Parathyroid adenoma (tissue), 2 donors: ENCODE results near the gene ZNF624.
"Not testable (repeated sequence)": the region's sequence is repeated elsewhere in the genome, so short reads cannot be mapped to it uniquely, and the experiment has no call there.

Experiments
- H2AFZ ChIP-seq: fragments of 300-600 bp; sonication (generic); one replicate; pipeline ENCODE4 v1.7.0; 2017; ENCODE audit warnings: antibody characterized with exemption, mild to moderate bottlenecking
- H3K27ac ChIP-seq: fragments of 300-600 bp; sonication (generic); one replicate; pipeline ENCODE4 v1.7.0; 2017
- H3K27me3 ChIP-seq: fragments of 300-600 bp; sonication (generic); one replicate; pipeline ENCODE4 v1.7.0; 2017; ENCODE audit warnings: low read length; ENCODE audit not compliant: control insufficient read depth, insufficient read depth
- H3K36me3 ChIP-seq: fragments of 300-600 bp; sonication (generic); one replicate; pipeline ENCODE4 v1.7.0; 2017; ENCODE audit warnings: low read length; ENCODE audit not compliant: control insufficient read depth, insufficient read depth
- H3K4me1 ChIP-seq: fragments of 300-600 bp; sonication (generic); one replicate; pipeline ENCODE4 v1.7.0; 2017; ENCODE audit warnings: control low read depth
- H3K4me2 ChIP-seq: fragments of 300-600 bp; sonication (generic); one replicate; pipeline ENCODE4 v1.7.0; 2017; ENCODE audit warnings: low read length
- H3K4me3 ChIP-seq: fragments of 300-600 bp; sonication (generic); one replicate; pipeline ENCODE4 v1.7.0; 2017; ENCODE audit warnings: low read depth, low read length
- H3K79me2 ChIP-seq: fragments of 300-600 bp; sonication (generic); one replicate; pipeline ENCODE4 v1.7.0; 2017; ENCODE audit warnings: control low read depth
- H3K9ac ChIP-seq: fragments of 300-600 bp; sonication (generic); one replicate; pipeline ENCODE4 v1.7.0; 2017; ENCODE audit warnings: mild to moderate bottlenecking
- H3K9me3 ChIP-seq: fragments of 300-600 bp; sonication (generic); one replicate; pipeline ENCODE4 v1.7.0; 2017; ENCODE audit warnings: low read length; ENCODE audit not compliant: control insufficient read depth
- TF ChIP-seq, protein P1 (sequence below): fragments of 300-600 bp; sonication (generic); IDR thresholded peaks from one replicate; pipeline ENCODE4 v1.7.0; 2017; ENCODE audit warnings: antibody characterized with exemption, mild to moderate bottlenecking
- donor health status: primary hyperparathyroidism.

ZNF624 gene

GRCh38 chr17:16653367-16654041, at the start of gene ZNF624:
Gene ZNF624 (minus strand): TSS chr17:16653850.
- Histone ChIP-seq H2AFZ (peak within 1 kb of the TSS; percentile 93), H3K79me2 (no peaks in the 10 kb centered on the region), H3K4me2 (peak within 1 kb of the TSS; percentile 45), H3K27me3 (no peaks in the 10 kb centered on the region), H3K4me1 (no peaks in the 10 kb centered on the region), H3K36me3 (no peaks in the 10 kb centered on the region), H3K9ac (peak within 1 kb of the TSS; percentile 51), H3K9me3 (no peaks in the 10 kb centered on the region), H3K4me3 (peak within 1 kb of the TSS; percentile 86), H3K27ac (peak within 1 kb of the TSS; percentile 95)
- TF ChIP-seq, protein P1, sequence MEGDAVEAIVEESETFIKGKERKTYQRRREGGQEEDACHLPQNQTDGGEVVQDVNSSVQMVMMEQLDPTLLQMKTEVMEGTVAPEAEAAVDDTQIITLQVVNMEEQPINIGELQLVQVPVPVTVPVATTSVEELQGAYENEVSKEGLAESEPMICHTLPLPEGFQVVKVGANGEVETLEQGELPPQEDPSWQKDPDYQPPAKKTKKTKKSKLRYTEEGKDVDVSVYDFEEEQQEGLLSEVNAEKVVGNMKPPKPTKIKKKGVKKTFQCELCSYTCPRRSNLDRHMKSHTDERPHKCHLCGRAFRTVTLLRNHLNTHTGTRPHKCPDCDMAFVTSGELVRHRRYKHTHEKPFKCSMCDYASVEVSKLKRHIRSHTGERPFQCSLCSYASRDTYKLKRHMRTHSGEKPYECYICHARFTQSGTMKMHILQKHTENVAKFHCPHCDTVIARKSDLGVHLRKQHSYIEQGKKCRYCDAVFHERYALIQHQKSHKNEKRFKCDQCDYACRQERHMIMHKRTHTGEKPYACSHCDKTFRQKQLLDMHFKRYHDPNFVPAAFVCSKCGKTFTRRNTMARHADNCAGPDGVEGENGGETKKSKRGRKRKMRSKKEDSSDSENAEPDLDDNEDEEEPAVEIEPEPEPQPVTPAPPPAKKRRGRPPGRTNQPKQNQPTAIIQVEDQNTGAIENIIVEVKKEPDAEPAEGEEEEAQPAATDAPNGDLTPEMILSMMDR = no peak

- H3K4me3 ChIP-seq, H3K36me3 ChIP-seq, H3K79me2 ChIP-seq, H3K27me3 ChIP-seq, H3K9me3 ChIP-seq, H2AFZ ChIP-seq, H3K9ac ChIP-seq, H3K4me2 ChIP-seq, H3K4me1 ChIP-seq, H3K27ac ChIP-seq: not testable (repeated sequence)
These were observed 44.0 kb upstream of the ZNF624 start for GRCh38 chr17:16697603-16698002.

DNA sequence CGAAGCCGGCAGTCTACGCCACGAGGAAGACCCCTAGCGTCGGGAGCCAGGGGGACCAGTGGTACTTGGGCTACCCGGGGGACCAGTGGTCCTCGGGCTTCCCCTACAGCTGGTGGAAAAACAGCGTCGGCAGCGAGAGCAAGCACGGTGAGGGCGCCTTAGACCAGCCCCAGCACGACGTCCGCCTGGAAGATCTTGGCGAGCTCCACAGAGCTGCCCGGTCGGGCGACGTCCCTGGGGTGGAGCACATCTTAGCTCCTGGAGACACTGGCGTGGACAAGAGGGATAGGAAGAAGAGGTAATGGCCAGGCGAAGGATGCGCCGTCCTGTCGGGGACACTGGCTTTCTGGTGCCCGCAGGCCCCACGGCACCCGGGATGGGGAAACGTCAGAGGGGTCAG, 36.8 kb upstream of the ZNF624 start:
- not testable (repeated sequence) for H2AFZ ChIP-seq, H3K36me3 ChIP-seq, H3K9me3 ChIP-seq, H3K4me3 ChIP-seq, H3K9ac ChIP-seq, H3K4me1 ChIP-seq, H3K27me3 ChIP-seq, H3K27ac ChIP-seq, H3K79me2 ChIP-seq, H3K4me2 ChIP-seq

GRCh38 chr17:16689731-16690281, 36.2 kb upstream of the ZNF624 start, which contains the start of gene CCDC144A:
Gene CCDC144A (plus strand): TSS chr17:16690241. CDS start chr17:16690401, 160 bp downstream.
- H3K9me3 ChIP-seq, H3K4me3 ChIP-seq, H3K9ac ChIP-seq, H3K27me3 ChIP-seq, H3K36me3 ChIP-seq, H3K27ac ChIP-seq, H3K79me2 ChIP-seq, H2AFZ ChIP-seq, H3K4me2 ChIP-seq, H3K4me1 ChIP-seq: not testable (repeated sequence)
- TF ChIP-seq, protein P1 = peak; percentile 45

- H3K9ac ChIP-seq, H3K9me3 ChIP-seq, H3K27me3 ChIP-seq, H3K27ac ChIP-seq, H3K79me2 ChIP-seq, H3K4me3 ChIP-seq, H3K36me3 ChIP-seq, H3K4me1 ChIP-seq, H3K4me2 ChIP-seq, H2AFZ ChIP-seq: not testable (repeated sequence)
These were observed 33.5 kb upstream of the ZNF624 start for GRCh38 chr17:16687151-16687550.

- not testable (repeated sequence) for H3K36me3 ChIP-seq, H3K27ac ChIP-seq, H3K4me1 ChIP-seq, H3K79me2 ChIP-seq, H3K4me2 ChIP-seq, H3K27me3 ChIP-seq, H3K4me3 ChIP-seq, H3K9ac ChIP-seq, H2AFZ ChIP-seq, H3K9me3 ChIP-seq
These were observed 32.4 kb upstream of the ZNF624 start for GRCh38 chr17:16686019-16686418.

GRCh38 chr17:16683290-16684138, 29.9 kb upstream of the ZNF624 start:
- not testable (repeated sequence) for H3K27me3 ChIP-seq, H2AFZ ChIP-seq, H3K79me2 ChIP-seq, H3K4me1 ChIP-seq, H3K27ac ChIP-seq, H3K36me3 ChIP-seq, H3K9ac ChIP-seq, H3K9me3 ChIP-seq
- Histone ChIP-seq H3K4me3 (peak overlapping the region; percentile 16), H3K4me2 (peak overlapping the region; percentile 59)
